NT2/D1 (cell line): Measurements from ENCODE around the gene SPIRE2.

Experiments used
- DNase-seq: peaks from one replicate; pipeline ENCODE4 v3.0.0-alpha.2; 2011; ENCODE audit warnings: low read depth, low spot score
- H3K27me3 ChIP-seq: 2 replicates; pipeline ENCODE4 v1.6.0; 2011; ENCODE audit warnings: mild to moderate bottlenecking; ENCODE audit not compliant: insufficient read length, insufficient read depth
- H3K36me3 ChIP-seq: 2 replicates; pipeline ENCODE4 v1.6.1; 2011; ENCODE audit warnings: mild to moderate bottlenecking, low read length, mixed read lengths; ENCODE audit not compliant: insufficient read depth, insufficient read length
- H3K4me1 ChIP-seq: 2 replicates; pipeline ENCODE4 v1.5.1; 2011; ENCODE audit not compliant: insufficient read depth, insufficient read length
- H3K4me3 ChIP-seq: 2 replicates; pipeline ENCODE4 v1.5.1; 2011; ENCODE audit warnings: low read depth; ENCODE audit not compliant: insufficient read length
- H3K9ac ChIP-seq: 2 replicates; pipeline ENCODE4 v1.6.0; 2011; ENCODE audit warnings: low read depth; ENCODE audit not compliant: insufficient read length
- H3K9me3 ChIP-seq: 2 replicates; pipeline ENCODE4 v1.5.1; 2011; ENCODE audit warnings: mild to moderate bottlenecking, low read length; ENCODE audit not compliant: insufficient read depth
- SUZ12 ChIP-seq: IDR thresholded peaks from 2 replicates; pipeline ENCODE4 v1.6.1; 2011; ENCODE audit not compliant: insufficient read length, insufficient read depth; ENCODE audit errors: extremely low read depth
- YY1 ChIP-seq: IDR thresholded peaks from 2 replicates; pipeline ENCODE4 v1.6.1; 2011; ENCODE audit not compliant: insufficient read length, insufficient read depth
- ZNF274 ChIP-seq: IDR thresholded peaks from 2 replicates; pipeline ENCODE4 v1.6.1; 2011; ENCODE audit warnings: mild to moderate bottlenecking, low read depth, low read length

SPIRE2 gene

GRCh38 chr16:89919535-89920406, 91.5 kb downstream of the SPIRE2 start:
- Histone ChIP-seq H3K36me3 (peaks cover 6% of the 10 kb centered on the region), H3K9me3 (no peaks in the 10 kb centered on the region), H3K27me3 (no peaks in the 10 kb centered on the region), H3K4me3 (no peak overlapping the region), H3K4me1 (peaks cover 29% of the 10 kb centered on the region), H3K9ac (peak overlapping the region; percentile 98)
- no peak for DNase-seq
- TF ChIP-seq YY1: no peak
- TF ChIP-seq SUZ12: no peak
- no peak for TF ChIP-seq ZNF274

GRCh38 chr16:89920723-89921122, 92.4 kb downstream of the SPIRE2 start:
- Histone ChIP-seq H3K4me1 (peaks cover 31% of the 10 kb centered on the region), H3K9me3 (no peaks in the 10 kb centered on the region), H3K36me3 (peaks cover 3% of the 10 kb centered on the region), H3K4me3 (no peak overlapping the region), H3K9ac (peak overlapping the region; percentile 98), H3K27me3 (peaks cover 6% of the 10 kb centered on the region)
- no peak for TF ChIP-seq ZNF274
- no peak for TF ChIP-seq YY1
- no peak for TF ChIP-seq SUZ12
- no peak for DNase-seq
